H7 (cell line): ENCODE measurements around the gene STAT5B. TPM values are rescaled to one million over a fixed set of nuclear protein-coding genes. Genes with fewer than 3 reads are reported as not detected.
A peak's percentile ranks its signal among the peaks of the same experiment; 100 is the strongest.
"Not testable (repeated sequence)": the region's sequence is repeated elsewhere in the genome, so short reads cannot be mapped to it uniquely, and the experiment has no call there.

Source experiments
- DNase-seq: peaks from one replicate; pipeline ENCODE4 v3.0.0; 2012
- H3K27me3 ChIP-seq: 2 replicates; pipeline ENCODE4 v1.6.0; 2011; ENCODE audit warnings: mild to moderate bottlenecking, low read length; ENCODE audit not compliant: control insufficient read depth, insufficient read depth
- H3K36me3 ChIP-seq: replicated peaks from 2 replicates; pipeline ENCODE4 v1.5.1; 2011; ENCODE audit warnings: low read length; ENCODE audit not compliant: control insufficient read depth, insufficient read depth
- H3K4me3 ChIP-seq: 2 replicates; pipeline ENCODE4 v1.5.1; 2011; ENCODE audit warnings: low read depth, mild to moderate bottlenecking, control low read depth, low read length, moderate library complexity; ENCODE audit not compliant: insufficient read depth
- total RNA-seq: library from RNA; depleted of rRNA; stranded (reverse); fragments of >200 nt; shearing (Covaris generic); gene quantifications from 2 replicates; pipeline ENCODE4 v1.2.3, GENCODE V29; 2014

The STAT5B gene
- total RNA-seq, 1 experiment from 2014 or later, result 30.7 TPM

DNA sequence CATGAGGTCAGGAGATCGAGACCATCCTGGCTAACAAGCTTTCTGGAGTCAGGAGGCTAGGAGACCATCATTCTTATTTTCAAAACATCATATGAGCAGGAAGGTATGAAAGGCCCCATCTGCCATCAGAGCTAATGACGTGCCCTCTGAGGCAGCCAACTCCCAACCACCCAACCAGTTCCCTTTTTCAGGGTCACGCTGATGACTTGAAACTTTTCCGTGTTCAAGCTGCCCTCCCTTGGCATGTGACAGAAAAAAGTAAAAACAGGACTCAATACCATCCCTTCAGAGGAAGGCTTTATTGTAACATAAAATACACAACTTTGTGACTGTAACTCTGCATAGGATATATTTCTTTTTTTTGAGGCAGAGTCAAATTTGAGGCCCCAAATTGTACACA, 77.3 kb downstream of the STAT5B start:
- Histone ChIP-seq H3K36me3 (peaks cover 6% of the 10 kb centered on the region), H3K4me3 (no peak overlapping the region), H3K27me3 (no peaks in the 10 kb centered on the region)
- peak; percentile 8 for DNase-seq

DNA sequence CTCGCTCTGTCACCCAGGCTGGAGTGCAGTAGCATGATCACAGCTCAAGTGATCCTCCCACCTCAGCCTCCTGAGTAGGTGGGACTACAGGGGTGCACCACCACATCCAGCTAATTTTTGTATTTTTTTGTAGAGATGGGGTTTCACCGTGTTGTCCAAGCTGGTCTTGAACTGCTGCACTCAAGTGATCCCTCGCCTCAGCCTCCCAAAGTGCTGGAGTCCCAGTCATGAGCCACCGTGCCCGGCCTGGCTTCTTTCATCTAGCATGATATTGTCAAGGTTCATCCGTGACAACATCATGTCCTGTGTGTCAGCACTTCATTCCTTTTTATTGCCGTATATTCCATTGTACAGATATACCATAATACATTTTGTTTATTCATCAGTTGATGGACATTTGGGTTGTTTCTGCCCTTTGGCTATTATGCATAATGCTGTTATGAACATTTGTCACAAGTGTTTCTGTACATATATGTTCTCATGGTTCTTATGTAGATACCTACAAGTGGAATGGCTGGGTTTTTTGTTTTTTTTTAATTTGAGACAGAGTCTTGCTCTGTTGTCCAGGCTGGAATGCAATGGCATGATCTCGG, 78.5 kb downstream of the STAT5B start:
- Histone ChIP-seq H3K36me3 (peaks cover 4% of the 10 kb centered on the region), H3K4me3 (no peak overlapping the region), H3K27me3 (no peaks in the 10 kb centered on the region)
- DNase-seq, result no peak

DNA sequence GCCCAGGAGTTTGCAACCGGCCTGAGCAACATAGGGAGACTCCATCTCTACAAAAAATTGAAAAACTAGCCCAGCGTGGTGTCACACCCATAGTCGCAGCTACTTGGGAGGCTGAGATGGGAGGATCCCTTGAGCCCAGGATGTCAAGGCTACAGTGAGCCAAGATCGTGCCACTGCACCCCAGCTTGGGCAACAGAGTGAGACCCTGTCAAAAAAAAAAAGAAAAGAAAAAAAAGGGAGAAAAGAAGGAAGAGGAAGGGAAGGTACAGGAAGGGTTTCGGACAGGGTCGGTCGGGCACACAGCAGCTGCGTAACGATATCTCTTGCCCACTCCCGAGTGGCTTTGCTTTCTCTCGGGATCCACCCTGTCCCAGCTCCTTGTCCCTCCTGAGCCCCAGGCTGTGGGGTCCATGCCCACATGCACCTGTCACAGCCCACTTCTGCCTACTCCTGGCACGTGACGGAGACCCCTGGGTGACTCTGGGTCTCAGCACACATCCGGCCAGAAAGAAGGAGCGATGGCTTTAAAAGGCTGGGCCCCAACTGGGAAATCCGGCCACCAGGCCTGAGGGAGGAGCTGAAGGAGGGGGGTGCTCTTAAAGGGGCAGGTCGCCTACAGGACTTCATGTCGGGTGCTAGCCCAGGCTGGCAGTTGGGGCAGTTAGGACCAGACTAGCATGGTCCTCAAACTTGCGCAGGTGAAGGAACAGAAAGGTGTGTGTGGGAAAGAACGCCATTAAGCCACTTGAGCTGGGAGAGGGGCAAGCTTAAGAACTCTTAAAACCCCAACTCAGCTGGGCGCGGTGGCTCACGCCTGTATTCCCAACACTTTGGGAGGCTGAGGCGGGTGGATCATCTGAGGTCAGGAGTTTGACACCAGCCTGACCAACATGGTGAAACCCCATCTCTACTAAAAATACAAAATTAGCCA, 82.0 kb downstream of the STAT5B start, which contains the start of gene GHDC:
TSS of gene GHDC (minus strand) at position 526 of the 931 bp plus-strand sequence. CDS start 913 bp downstream, outside the sequence.
- peak; percentile 88 for DNase-seq
- H3K36me3 ChIP-seq, result no peaks in the 10 kb centered on the region
- H3K4me3 ChIP-seq, result peak within 1 kb of the TSS; percentile 53
- no peaks in the 10 kb centered on the region for H3K27me3 ChIP-seq

DNA sequence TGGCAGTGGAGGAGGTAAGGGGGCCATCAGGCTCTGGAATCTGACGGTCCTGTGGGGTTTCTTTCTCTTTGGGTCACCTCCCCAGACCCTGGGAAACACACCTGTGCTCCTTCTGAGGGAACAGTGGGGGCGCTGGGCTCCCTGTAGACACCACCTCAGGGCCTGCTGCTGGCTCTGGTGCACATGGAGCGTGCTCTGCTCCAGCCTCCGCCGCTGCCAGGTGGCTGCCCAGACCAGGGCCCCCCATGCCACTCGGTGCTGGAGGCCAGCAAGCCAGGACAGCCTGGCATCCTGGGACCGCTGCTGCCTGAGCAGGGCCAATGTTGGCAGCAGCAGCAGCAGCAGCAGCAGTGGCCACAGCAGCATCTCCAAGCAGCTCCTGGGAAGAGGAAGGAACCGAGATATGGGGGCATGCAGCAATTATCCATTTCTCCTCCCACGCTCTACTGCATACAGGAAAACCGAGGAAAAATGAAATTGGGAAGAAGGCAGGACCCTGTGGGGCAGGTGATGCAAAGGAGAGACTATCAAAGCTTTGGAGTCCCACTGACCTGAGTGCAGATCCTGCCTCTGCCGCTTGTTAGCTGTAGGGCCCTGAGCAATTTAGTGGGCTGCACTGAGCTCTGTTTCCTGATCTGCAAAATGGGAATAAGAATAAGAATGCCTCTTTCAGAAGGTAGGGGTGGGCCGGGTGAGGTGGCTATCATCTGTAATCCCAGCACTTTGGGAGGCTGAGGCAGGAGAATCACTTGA, 82.8 kb downstream of the STAT5B start:
- Histone ChIP-seq H3K4me3 (no peak overlapping the region; the same call in 1 of the 2 replicates), H3K27me3 (no peaks in the 10 kb centered on the region), H3K36me3 (no peaks in the 10 kb centered on the region)
- peak; percentile 38 for DNase-seq

DNA sequence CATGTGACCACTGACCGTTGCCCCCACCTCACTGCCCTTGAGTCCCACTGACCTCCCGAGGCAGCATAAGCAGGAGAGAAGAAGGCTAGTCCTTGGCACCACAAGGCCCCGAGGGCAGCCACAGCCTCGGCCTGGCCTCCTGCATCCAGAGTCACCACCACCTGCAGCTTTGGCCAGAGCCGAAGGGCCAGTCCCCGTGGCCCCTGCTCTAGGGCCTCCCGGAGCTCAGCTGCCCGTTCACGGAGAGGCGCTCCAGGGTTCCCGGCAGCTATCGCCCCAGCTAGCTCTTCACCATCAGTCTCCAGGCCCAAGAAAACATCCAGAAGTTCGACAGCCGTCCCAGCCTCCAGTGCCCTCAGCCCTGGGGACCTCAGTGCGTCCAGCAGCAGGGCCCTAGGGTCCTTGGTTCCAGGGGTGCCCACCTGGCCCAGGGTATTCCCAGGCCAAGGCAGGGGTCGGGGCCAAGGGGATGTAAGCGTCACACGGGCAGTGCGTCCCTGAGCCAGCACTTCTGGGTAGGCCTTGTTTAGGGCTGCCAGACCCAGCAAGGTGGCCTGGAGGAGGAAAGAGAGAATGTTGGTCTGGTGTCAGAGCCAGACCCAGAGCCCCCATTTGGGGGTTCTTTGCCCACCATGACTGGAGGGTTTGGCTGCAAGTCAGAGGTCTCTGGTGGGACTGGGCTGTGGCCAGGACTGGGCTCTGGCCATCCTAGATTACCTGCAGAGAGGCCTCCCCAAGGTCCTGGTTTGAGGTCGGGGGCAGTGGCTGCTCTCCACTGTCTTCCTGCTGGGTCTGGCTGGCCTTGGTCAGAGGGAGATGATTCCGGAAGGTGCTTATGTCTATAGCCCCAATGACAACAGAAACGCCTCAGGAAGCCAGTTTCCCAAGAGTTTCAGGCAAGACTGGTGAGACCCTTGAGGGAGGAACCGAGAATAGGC, 83.7 kb downstream of the STAT5B start:
- DNase-seq, result peak; percentile 26
- H3K36me3 ChIP-seq, result no peaks in the 10 kb centered on the region

DNA sequence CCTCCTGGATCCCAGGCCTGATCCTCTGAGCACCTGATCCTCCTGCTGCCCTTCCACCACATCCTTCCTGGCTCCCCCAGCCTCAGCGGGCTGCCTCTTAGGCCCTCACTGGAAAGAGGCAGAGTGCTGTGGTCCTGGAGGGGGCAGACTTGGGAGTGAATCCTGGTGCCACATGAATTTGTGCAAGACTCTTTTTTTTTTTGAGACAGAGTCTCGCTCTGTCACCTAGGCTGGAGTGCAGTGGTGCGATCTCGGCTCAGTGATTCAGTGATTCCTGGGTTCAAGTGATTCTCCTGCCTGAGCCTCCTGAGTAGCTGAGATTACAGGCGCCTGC, 84.9 kb downstream of the STAT5B start:
- Histone ChIP-seq H3K4me3 (no peak overlapping the region), H3K27me3 (no peaks in the 10 kb centered on the region), H3K36me3 (no peaks in the 10 kb centered on the region)
- peak; percentile 27 for DNase-seq

More for the DNA sequence above, 83.7 kb downstream of the STAT5B start:
- Histone ChIP-seq H3K4me3 (no peak overlapping the region), H3K27me3 (no peaks in the 10 kb centered on the region)

DNA sequence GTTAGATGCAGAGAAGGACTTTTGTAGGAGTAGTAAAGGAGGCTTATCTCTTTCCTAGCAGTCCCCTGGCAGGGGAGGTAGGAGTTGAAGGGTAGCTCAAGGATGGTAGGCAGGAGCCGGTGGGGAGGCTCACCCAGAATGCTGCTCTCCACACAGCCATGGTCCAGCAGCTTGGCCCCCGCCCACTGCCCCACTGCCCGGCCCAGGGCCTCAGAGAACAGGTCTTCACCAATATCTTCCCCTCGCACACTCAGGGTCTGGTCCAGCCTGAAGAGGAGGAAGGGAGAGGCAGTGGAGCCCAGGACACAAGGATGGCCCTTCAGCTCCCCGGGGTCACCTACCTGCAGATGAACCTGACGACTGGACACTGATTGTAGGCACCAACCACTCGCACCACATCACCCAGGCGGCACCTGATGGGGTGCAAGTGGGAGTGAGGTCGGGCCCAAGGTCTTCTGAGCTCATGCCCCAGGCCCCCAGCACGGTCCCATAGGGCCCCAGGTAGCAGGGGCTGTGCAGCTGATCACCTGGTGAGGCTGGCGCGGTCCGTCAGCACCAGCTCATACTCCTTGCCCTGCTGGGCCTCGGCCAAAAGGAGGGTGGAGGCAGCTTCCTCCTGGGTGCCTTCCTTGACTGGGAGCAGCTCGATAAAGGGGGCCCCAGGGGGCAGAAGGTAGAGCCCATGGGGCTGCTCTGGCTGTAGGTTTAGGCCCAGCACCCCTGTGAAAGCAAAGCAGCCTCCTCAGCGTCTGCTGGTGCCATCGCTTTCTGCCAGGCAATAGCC, 85.5 kb downstream of the STAT5B start:
- no peak for DNase-seq
- H3K27me3 ChIP-seq, result peaks cover 2% of the 10 kb centered on the region

DNA sequence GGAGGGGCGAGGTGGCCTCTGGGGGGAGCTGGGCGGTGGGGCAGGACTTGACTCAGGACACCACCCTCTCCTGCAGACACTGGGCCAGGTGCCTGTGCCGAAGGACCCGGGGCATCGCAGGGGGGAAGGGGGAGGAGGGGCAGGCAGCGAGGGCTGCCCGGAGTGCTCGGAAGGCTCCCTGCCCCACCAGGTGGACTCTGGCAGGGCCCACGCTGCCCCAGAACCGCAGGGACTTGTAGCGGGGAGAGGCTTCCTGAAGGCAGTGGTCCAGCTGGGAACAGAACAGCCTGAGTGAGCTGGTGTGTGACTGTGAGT, 86.6 kb downstream of the STAT5B start:
- peaks cover 10% of the 10 kb centered on the region for H3K27me3 ChIP-seq
- H3K36me3 ChIP-seq, result no peaks in the 10 kb centered on the region
- no peak overlapping the region for H3K4me3 ChIP-seq
- peak; percentile 54 for DNase-seq

More for the DNA sequence above, 85.5 kb downstream of the STAT5B start:
- no peaks in the 10 kb centered on the region for H3K36me3 ChIP-seq
- H3K4me3 ChIP-seq, result no peak overlapping the region

DNA sequence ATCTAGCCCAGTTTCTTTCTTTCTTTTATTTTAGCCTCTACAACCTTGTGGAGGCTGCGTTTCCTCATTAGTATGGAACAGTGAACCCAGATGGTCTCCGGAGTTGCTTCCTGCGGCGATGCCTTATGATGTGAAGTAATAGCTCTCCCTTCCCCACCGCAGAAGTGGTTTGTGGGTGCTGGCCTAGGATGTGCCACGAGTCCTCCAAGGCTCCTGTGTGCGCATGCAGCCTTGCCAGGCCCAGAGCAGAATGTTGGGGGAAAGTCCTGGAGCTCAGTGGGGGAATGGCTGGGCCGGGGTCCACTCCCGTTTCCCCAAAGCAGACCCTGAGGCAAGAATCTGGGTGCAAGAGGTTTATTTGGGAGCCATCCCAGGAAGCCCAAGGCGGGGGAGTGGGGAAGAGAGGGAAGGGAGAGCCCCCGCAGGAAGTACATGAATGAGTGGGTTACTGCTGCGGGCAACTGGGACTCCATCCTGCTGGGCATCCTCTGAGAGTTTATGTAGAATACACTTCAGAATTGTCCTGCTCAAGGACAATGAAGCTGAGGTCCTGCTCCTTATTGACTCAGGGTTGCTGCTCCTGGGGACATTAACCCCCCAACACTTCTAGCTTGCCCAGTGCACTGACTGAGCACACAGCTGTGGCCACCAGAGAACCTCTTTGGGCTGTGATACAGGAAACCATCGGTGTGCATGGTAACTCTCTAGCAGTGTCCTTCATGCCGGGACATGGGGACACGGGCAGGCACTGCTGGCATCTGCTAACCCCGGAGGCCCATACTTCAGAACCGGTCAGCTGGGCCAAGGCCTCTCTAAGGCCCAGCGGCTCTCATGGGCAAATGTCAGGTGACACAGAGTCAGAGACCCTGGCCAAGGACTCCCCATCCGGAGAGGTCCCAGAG, 87.2 kb downstream of the STAT5B start:
- H3K27me3 ChIP-seq, result peaks cover 14% of the 10 kb centered on the region
- DNase-seq, result peak; percentile 8
- no peaks in the 10 kb centered on the region for H3K36me3 ChIP-seq
- no peak overlapping the region for H3K4me3 ChIP-seq

DNA sequence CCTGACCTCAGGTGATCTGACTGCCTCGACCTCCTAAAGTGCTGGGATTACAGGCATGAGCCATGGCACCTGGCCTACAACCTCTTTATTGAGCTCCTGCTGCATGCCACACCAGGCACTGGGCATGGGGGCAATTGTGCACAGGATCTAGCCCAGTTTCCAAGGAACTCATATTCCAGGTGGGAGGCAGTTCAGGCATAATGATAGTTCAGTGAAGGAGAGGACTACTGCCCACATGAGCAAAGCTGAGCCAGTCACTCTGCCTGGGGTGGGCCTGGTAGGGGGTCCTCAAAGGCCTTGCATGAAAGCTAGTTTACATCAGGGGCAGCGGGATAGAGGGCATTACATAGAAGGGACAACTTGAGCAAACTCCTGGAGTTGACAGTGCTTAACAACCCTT, 88.4 kb downstream of the STAT5B start:
- no peak for DNase-seq
- H3K27me3 ChIP-seq, result peaks cover 24% of the 10 kb centered on the region
- no peaks in the 10 kb centered on the region for H3K36me3 ChIP-seq
- H3K4me3 ChIP-seq, result no peak overlapping the region

DNA sequence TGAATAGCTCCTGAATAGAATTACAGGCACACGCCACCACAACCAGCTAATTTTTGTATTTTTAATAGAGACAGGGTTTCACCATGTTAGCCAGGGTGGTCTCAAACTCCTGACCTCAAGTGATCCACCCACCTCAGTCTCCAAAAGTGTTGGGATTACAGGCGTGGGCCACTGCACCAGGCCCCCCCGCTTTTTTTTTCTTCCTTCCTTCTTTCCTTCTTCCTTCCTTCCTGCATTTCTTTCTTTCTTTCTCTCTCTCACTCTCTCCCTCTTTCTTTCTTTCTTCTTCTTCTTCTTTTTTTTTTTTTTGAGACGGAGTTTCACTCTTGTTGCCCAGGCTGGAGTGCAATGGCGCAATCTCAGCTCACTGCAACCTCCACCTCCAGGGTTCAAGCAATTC, 90.0 kb downstream of the STAT5B start:
- not testable (repeated sequence) for H3K4me3 ChIP-seq, H3K36me3 ChIP-seq, DNase-seq
- H3K27me3 ChIP-seq, result peaks cover 37% of the 10 kb centered on the region

DNA sequence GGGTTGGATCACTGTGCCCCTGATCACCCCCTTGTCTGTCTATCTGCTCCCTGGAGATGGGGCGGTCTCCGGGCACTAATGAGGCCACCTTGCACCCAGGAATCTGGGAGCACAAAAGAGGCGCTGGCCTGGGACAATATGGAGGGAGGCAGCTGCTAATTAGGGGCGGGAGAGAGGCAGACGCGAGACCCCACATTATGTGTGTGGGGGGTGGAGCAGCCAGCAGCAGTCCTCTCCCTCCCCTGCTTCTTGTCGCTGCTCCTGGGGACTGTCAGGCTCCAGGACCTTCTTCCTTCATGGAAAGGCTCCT, 90.6 kb downstream of the STAT5B start:
- Histone ChIP-seq H3K27me3 (peaks cover 42% of the 10 kb centered on the region), H3K36me3 (no peaks in the 10 kb centered on the region), H3K4me3 (no peak overlapping the region)
- peak; percentile 48 for DNase-seq
